ENCODE data around the gene CCDC74B.
"Not testable (repeated sequence)": the region's sequence is repeated elsewhere in the genome, so short reads cannot be mapped to it uniquely, and the experiment has no call there.

The CCDC74B gene

GRCh38 chr2:130181880-130182682 lies 37.2 kb upstream of the CCDC74B start, which contains the start of gene MZT2B:
Gene MZT2B (plus strand): TSS chr2:130182262. CDS start chr2:130182283, 21 bp downstream.
- Mint-ChIP-seq H3K27ac (peak within 1 kb of the TSS; percentile 96), H3K4me3 (peak within 1 kb of the TSS; percentile 89 to 92), H3K4me1 (peaks cover 12 to 40% of the 10 kb centered on the region in 2 donors), H3K36me3 (peaks cover 19 to 34% of the 10 kb centered on the region in 2 donors)
- ATAC-seq (replicated peaks): peak; percentile 89
- H3K27me3 Mint-ChIP-seq, H3K9me3 Mint-ChIP-seq: not testable (repeated sequence)
- DNase-seq: peak; percentile 90

GRCh38 chr2:130181325-130181879 lies 36.5 kb upstream of the CCDC74B start, which contains the start of gene SMPD4:
Gene SMPD4 (minus strand): TSS chr2:130181602. CDS start chr2:130176592, 5,010 bp downstream.
- Mint-ChIP-seq H3K36me3 (peaks cover 17 to 33% of the 10 kb centered on the region in 2 donors), H3K27me3 (no peaks in the 10 kb centered on the region), H3K27ac (peak within 1 kb of the TSS; percentile 96), H3K4me3 (peak within 1 kb of the TSS; percentile 89 to 92), H3K9me3 (no peaks in the 10 kb centered on the region), H3K4me1 (peaks cover 10 to 40% of the 10 kb centered on the region in 2 donors)
- ATAC-seq (replicated peaks): peak; percentile 68 to 77
- peak; percentile 97 for DNase-seq

- peak overlapping the region; percentile 89 to 92 for H3K4me3 Mint-ChIP-seq
- not testable (repeated sequence) for H3K27me3 Mint-ChIP-seq; H3K9me3 Mint-ChIP-seq; ATAC-seq (replicated peaks); DNase-seq
- peak overlapping the region; percentile 96 for H3K27ac Mint-ChIP-seq
- H3K4me1 Mint-ChIP-seq: peaks cover 10 to 33% of the 10 kb centered on the region in 2 donors
- H3K36me3 Mint-ChIP-seq: peaks cover 14 to 30% of the 10 kb centered on the region in 2 donors
Observed at GRCh38 chr2:130180404-130181324, 35.8 kb upstream of the CCDC74B start.

- peaks cover 19 to 38% of the 10 kb centered on the region in 2 donors for H3K36me3 Mint-ChIP-seq
- H3K27ac Mint-ChIP-seq, H3K27me3 Mint-ChIP-seq, DNase-seq, H3K9me3 Mint-ChIP-seq, H3K4me1 Mint-ChIP-seq, H3K4me3 Mint-ChIP-seq: not testable (repeated sequence)
- ATAC-seq (replicated peaks): peak in 1 of 2 donors; percentile 51
Observed at GRCh38 chr2:130174866-130175265, 30.0 kb upstream of the CCDC74B start.

GRCh38 chr2:130169896-130170295 lies 25.0 kb upstream of the CCDC74B start:
- Mint-ChIP-seq H3K27me3 (no peaks in the 10 kb centered on the region), H3K36me3 (peaks cover 39 to 53% of the 10 kb centered on the region in 2 donors), H3K4me3 (no peak overlapping the region), H3K4me1 (no peaks in the 10 kb centered on the region), H3K27ac (no peak overlapping the region), H3K9me3 (no peaks in the 10 kb centered on the region)
- no peak for ATAC-seq (replicated peaks)
- no peak for DNase-seq

- H3K4me1 Mint-ChIP-seq; H3K27me3 Mint-ChIP-seq; ATAC-seq (replicated peaks); H3K4me3 Mint-ChIP-seq; H3K27ac Mint-ChIP-seq; DNase-seq; H3K9me3 Mint-ChIP-seq: not testable (repeated sequence)
- peaks cover 43 to 59% of the 10 kb centered on the region in 2 donors for H3K36me3 Mint-ChIP-seq
Observed at GRCh38 chr2:130169163-130169562, 24.3 kb upstream of the CCDC74B start.

- Mint-ChIP-seq H3K36me3 (peaks cover 41 to 65% of the 10 kb centered on the region in 2 donors), H3K27ac (peak overlapping the region; percentile 27)
- not testable (repeated sequence) for H3K4me3 Mint-ChIP-seq; H3K9me3 Mint-ChIP-seq; H3K27me3 Mint-ChIP-seq; H3K4me1 Mint-ChIP-seq; DNase-seq; ATAC-seq (replicated peaks)
Observed at GRCh38 chr2:130166611-130167010, 21.7 kb upstream of the CCDC74B start.

- no peaks in the 10 kb centered on the region for H3K27me3 Mint-ChIP-seq
- peaks cover 43 to 70% of the 10 kb centered on the region in 2 donors for H3K36me3 Mint-ChIP-seq
- H3K27ac Mint-ChIP-seq: no peak overlapping the region
Observed at GRCh38 chr2:130165293-130166016, 20.5 kb upstream of the CCDC74B start.

GRCh38 chr2:130162968-130163367 lies 18.1 kb upstream of the CCDC74B start:
- Mint-ChIP-seq H3K4me1 (peaks cover 18 to 25% of the 10 kb centered on the region in 2 donors), H3K36me3 (peaks cover 46 to 82% of the 10 kb centered on the region in 2 donors), H3K9me3 (no peaks in the 10 kb centered on the region), H3K27me3 (no peaks in the 10 kb centered on the region), H3K27ac (no peak overlapping the region), H3K4me3 (no peak overlapping the region)
- no peak for DNase-seq
- ATAC-seq (replicated peaks): no peak

More at GRCh38 chr2:130165293-130166016, 20.5 kb upstream of the CCDC74B start:
- H3K9me3 Mint-ChIP-seq: no peaks in the 10 kb centered on the region
- ATAC-seq (replicated peaks) (no peak), DNase-seq (no peak)
- H3K4me3 Mint-ChIP-seq: no peak overlapping the region
- peaks cover under 1 to 3% of the 10 kb centered on the region in 2 donors for H3K4me1 Mint-ChIP-seq

GRCh38 chr2:130162486-130162885 lies 17.6 kb upstream of the CCDC74B start:
- peaks cover 23 to 30% of the 10 kb centered on the region in 2 donors for H3K4me1 Mint-ChIP-seq
- H3K27me3 Mint-ChIP-seq; H3K27ac Mint-ChIP-seq; H3K9me3 Mint-ChIP-seq; ATAC-seq (replicated peaks); DNase-seq; H3K4me3 Mint-ChIP-seq: not testable (repeated sequence)
- peaks cover 46 to 82% of the 10 kb centered on the region in 2 donors for H3K36me3 Mint-ChIP-seq

GRCh38 chr2:130160838-130161705 lies 16.2 kb upstream of the CCDC74B start:
- H3K9me3 Mint-ChIP-seq: not testable (repeated sequence)
- Mint-ChIP-seq H3K27ac (peak overlapping the region; percentile 49), H3K36me3 (peaks cover 50 to 81% of the 10 kb centered on the region in 2 donors)

GRCh38 chr2:130160131-130160530 lies 15.2 kb upstream of the CCDC74B start:
- H3K4me1 Mint-ChIP-seq: peaks cover 29 to 43% of the 10 kb centered on the region in 2 donors
- ATAC-seq (replicated peaks) (no peak), DNase-seq (no peak)
- H3K27ac Mint-ChIP-seq: peak overlapping the region; percentile 62
- H3K27me3 Mint-ChIP-seq: no peaks in the 10 kb centered on the region
- peaks cover 51 to 79% of the 10 kb centered on the region in 2 donors for H3K36me3 Mint-ChIP-seq
- H3K4me3 Mint-ChIP-seq: peak overlapping the region in 1 of 2 donors; percentile 50
- peaks cover 0 to 4% of the 10 kb centered on the region in 2 donors for H3K9me3 Mint-ChIP-seq

More at GRCh38 chr2:130160838-130161705, 16.2 kb upstream of the CCDC74B start:
- H3K27me3 Mint-ChIP-seq; H3K4me3 Mint-ChIP-seq; ATAC-seq (replicated peaks); DNase-seq: not testable (repeated sequence)
- H3K4me1 Mint-ChIP-seq: peaks cover 28 to 43% of the 10 kb centered on the region in 2 donors

Data from stimulated activated naive B cell treated with anti-CD40 and anti-IgM and Interleukin-4, amounts not matched to agents 10 μg/mL and 1 μg/mL and 100 μg/mL, for 72 hours (primary cell).